GM12891 (cell line): ENCODE measurements around the gene DHX34.

Experiments
- PAX5 ChIP-seq: IDR thresholded peaks from 2 replicates; pipeline ENCODE4 v1.6.1; 2011; ENCODE audit warnings: low read length, moderate library complexity, mild to moderate bottlenecking; ENCODE audit not compliant: insufficient read depth, severe bottlenecking
- POLR2A ChIP-seq: IDR thresholded peaks from 2 replicates; pipeline ENCODE4 v1.6.1; 2011; ENCODE audit warnings: low read depth, low read length, control low read depth
- POLR2AphosphoS5 ChIP-seq: IDR thresholded peaks from 2 replicates; pipeline ENCODE4 v1.6.1; 2011; ENCODE audit warnings: low read depth, low read length, control low read depth
- TAF1 ChIP-seq: IDR thresholded peaks from 2 replicates; pipeline ENCODE4 v1.6.1; 2011; ENCODE audit warnings: low read depth, low read length, control low read depth

DNA sequence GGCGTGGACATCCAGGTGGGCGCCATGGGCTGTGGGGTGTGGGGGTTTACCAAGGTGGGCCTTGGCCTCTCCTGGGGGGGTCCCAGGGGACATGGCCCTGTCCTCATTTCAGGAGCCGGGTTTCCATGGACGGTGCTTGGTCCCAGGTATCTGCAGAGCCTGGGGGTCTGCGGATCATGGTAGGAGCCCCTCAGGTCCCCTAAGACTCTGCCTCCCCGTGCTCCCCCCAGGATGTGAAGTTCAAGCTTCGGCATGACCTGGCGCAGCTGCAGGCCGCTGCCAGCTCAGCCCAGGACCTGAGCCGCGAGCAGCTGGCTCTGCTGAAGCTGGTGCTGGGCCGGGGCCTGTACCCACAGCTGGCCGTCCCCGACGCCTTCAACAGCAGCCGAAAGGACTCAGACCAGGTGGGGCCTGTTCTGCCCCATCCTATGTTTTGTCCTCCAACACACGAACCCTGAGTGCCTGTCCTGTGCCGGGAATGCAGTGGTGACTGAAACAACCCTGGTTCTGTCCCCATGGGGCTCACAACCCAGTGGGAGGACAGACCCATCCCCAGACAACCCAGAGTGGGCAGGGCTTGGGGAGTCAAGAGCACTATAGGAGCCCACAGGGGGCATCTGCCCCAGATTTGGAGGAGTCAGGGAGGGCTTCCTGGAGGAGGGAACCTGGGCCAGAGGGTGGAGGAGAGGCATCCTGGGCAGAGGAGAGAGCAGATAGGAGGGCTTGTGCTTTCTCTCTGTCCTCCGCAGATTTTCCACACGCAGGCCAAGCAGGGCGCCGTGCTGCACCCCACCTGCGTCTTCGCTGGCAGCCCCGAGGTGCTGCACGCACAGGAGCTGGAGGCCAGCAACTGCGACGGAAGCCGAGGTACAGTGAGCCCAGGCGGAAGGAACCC lies 26.8 kb downstream of the DHX34 start:
- TF ChIP-seq POLR2A: no peak
- no peak for TF ChIP-seq POLR2AphosphoS5
- no peak for TF ChIP-seq TAF1
- no peak for TF ChIP-seq PAX5
